Activated CD8-positive, alpha-beta memory T cell treated with anti-CD3 and anti-CD28 coated beads for 1 hour (primary cell): ENCODE results near the gene TAF3.
"Not testable (repeated sequence)": the region's sequence is repeated elsewhere in the genome, so short reads cannot be mapped to it uniquely, and the experiment has no call there.

Experiments
- DNase-seq, 2 donors: peaks; one replicate each; pipeline ENCODE4 v3.0.0-alpha.2; 2020; ENCODE audit warnings: low read depth in 1 of 2; ENCODE audit errors: extremely low read depth in 1 of 2

The TAF3 gene

GRCh38 chr10:7818295-7819120 lies at the start of gene TAF3:
Gene TAF3, plus strand, starts transcription at chr10:7818505. Its CDS starts 205 bp downstream, at chr10:7818710.
- peak; percentile 75 to 88 for DNase-seq

- no peak for DNase-seq
Measured at GRCh38 chr10:7773845-7774801, 44.2 kb upstream of the TAF3 start.

- DNase-seq = no peak
Measured at GRCh38 chr10:7776777-7777176, 41.5 kb upstream of the TAF3 start.

GRCh38 chr10:7782194-7782593 lies 36.1 kb upstream of the TAF3 start:
- DNase-seq = not testable (repeated sequence)

GRCh38 chr10:7786430-7786829 lies 31.9 kb upstream of the TAF3 start:
- DNase-seq = no peak

- no peak for DNase-seq
Measured at GRCh38 chr10:7787150-7787856, 31.0 kb upstream of the TAF3 start.

GRCh38 chr10:7787857-7788638 lies 30.3 kb upstream of the TAF3 start, which contains the start of the genes ATP5F1C and KIN:
Gene ATP5F1C, plus strand, starts transcription at chr10:7788177. Its CDS starts 31 bp downstream, at chr10:7788208.
Gene KIN, minus strand, starts transcription at chr10:7787993. Its CDS starts 60 bp downstream, at chr10:7787933.
- peak; percentile 94 to 95 for DNase-seq

- DNase-seq = no peak
Measured at GRCh38 chr10:7788639-7789286, 29.5 kb upstream of the TAF3 start.

GRCh38 chr10:7789390-7789789 lies 28.9 kb upstream of the TAF3 start:
- DNase-seq = no peak

- DNase-seq = no peak
Measured at GRCh38 chr10:7792541-7792940, 25.8 kb upstream of the TAF3 start.

GRCh38 chr10:7794251-7795026 lies 23.9 kb upstream of the TAF3 start:
- no peak for DNase-seq

- DNase-seq = no peak
Measured at GRCh38 chr10:7795605-7796004, 22.7 kb upstream of the TAF3 start.

GRCh38 chr10:7797582-7797981 lies 20.7 kb upstream of the TAF3 start:
- no peak for DNase-seq

GRCh38 chr10:7802606-7803005 lies 15.7 kb upstream of the TAF3 start:
- no peak for DNase-seq

- DNase-seq = no peak
Measured at GRCh38 chr10:7804216-7804615, 14.1 kb upstream of the TAF3 start.

- DNase-seq = no peak
Measured at GRCh38 chr10:7804741-7805140, 13.6 kb upstream of the TAF3 start.

GRCh38 chr10:7808686-7809267 lies 9.5 kb upstream of the TAF3 start:
- no peak for DNase-seq

- no peak for DNase-seq
Measured at GRCh38 chr10:7810443-7810842, 7.9 kb upstream of the TAF3 start.
